HepG2 (cell line): ENCODE results near the gene NEK9. TPM values are rescaled to one million over a fixed set of nuclear protein-coding genes. Genes with fewer than 3 reads are reported as not detected.

Experiments
- ATAC-seq: fragments of 200-7000 bp; cut with Tn5 transposase; 3 replicates; pipeline ENCODE4 v1.9.1; 2020; ENCODE audit warnings: mild to moderate bottlenecking, moderate library complexity
- BruUV-seq: library from RNA; stranded (reverse); fragments of 400-500 nt; replicated peaks from 2 replicates; lab custom pipeline; 2021; lab: Mats Ljungman, UMichigan
- CTCF ChIA-PET: fragments of 300-600 bp; formaldehyde crosslinking; extraction: SDS; loops from one replicate; lab custom pipeline; 2021; ENCODE audit warnings: low total read pairs, inconsistent platforms, low intra/inter-chr PET ratio; lab: Yijun Ruan, JAX
- POLR2A ChIA-PET: fragments of 350-600 bp; sonication (Branson Sonifier 250); formaldehyde crosslinking; loops from one replicate; lab custom pipeline; 2020; ENCODE audit warnings: antibody characterized with exemption, inconsistent platforms; lab: Yijun Ruan, JAX
- DNase-seq: peaks from one replicate; pipeline ENCODE4 v3.0.0-alpha.2; 2015; ENCODE audit warnings: low spot score
- FAIRE-seq: peaks from 3 replicates; lab custom pipeline; 2011; peaks lifted over from hg19 to GRCh38; lab: Jason Lieb, UNC
- H2AFZ ChIP-seq: one replicate; pipeline ENCODE4 v1.6.1; 2011; ENCODE audit warnings: low read length, inconsistent platforms
- H3K27ac ChIP-seq: fragments of 300-600 bp; 3 replicates; pipeline ENCODE4 v1.8.0; 2011; ENCODE audit warnings: mixed run types, mild to moderate bottlenecking, mixed read lengths, low read length, inconsistent platforms; ENCODE audit not compliant: insufficient read depth; ENCODE audit errors: extremely low read length
- H3K27me3 ChIP-seq, 2 experiments: fragments of 200-600 bp in 1 of 2; 2 replicates in 1 of 2; 3 replicates in 1 of 2; pipeline versions ENCODE4 v1.6.0 to v1.8.0; 2011; ENCODE audit warnings: low read length in 2 of 2, mild to moderate bottlenecking in 2 of 2, moderate library complexity in 2 of 2, inconsistent platforms in 1 of 2; ENCODE audit not compliant: insufficient read depth in 2 of 2, control insufficient read depth in 1 of 2
- H3K36me3 ChIP-seq, 2 experiments: fragments of 200-600 bp in 1 of 2; replicated peaks in 1 of 2; 2 replicates in 1 of 2; 3 replicates in 1 of 2; pipeline versions ENCODE4 v1.5.1 to v1.8.0; 2011; ENCODE audit warnings: low read length in 2 of 2, inconsistent platforms in 1 of 2; ENCODE audit not compliant: insufficient read depth in 2 of 2, control insufficient read depth in 1 of 2
- H3K4me1 ChIP-seq: 2 replicates; pipeline ENCODE4 v1.5.1; 2012; ENCODE audit warnings: low read length, inconsistent platforms; ENCODE audit not compliant: insufficient read depth
- H3K4me2 ChIP-seq: 2 replicates; pipeline ENCODE4 v1.6.0; 2011; ENCODE audit warnings: low read depth, low read length, inconsistent platforms
- H3K4me3 ChIP-seq, 3 experiments: fragments of 200-600 bp in 1 of 3; sonication (generic), shearing (Covaris generic) in 1 of 3; replicated peaks in 1 of 3; 2 replicates each; pipeline ENCODE4 v1.5.1; 2011 to 2016; ENCODE audit warnings: low read length in 3 of 3, inconsistent platforms in 2 of 3, low read depth in 2 of 3, mild to moderate bottlenecking in 2 of 3, control low read depth in 1 of 3, mixed read lengths in 1 of 3; ENCODE audit not compliant: insufficient read depth in 1 of 3
- H3K79me2 ChIP-seq: one replicate; pipeline ENCODE4 v1.6.1; 2011; ENCODE audit warnings: low read length, inconsistent platforms; ENCODE audit not compliant: insufficient read depth
- H3K9ac ChIP-seq: 2 replicates; pipeline ENCODE4 v1.6.0; 2011; ENCODE audit warnings: mild to moderate bottlenecking, low read depth, low read length, inconsistent platforms; ENCODE audit not compliant: insufficient read depth
- H3K9me3 ChIP-seq: 2 replicates; pipeline ENCODE4 v1.5.1; 2012; ENCODE audit warnings: mild to moderate bottlenecking, low read length
- H4K20me1 ChIP-seq: 2 replicates; pipeline ENCODE4 v1.6.0; 2011; ENCODE audit warnings: inconsistent platforms, mild to moderate bottlenecking, low read length, moderate library complexity; ENCODE audit not compliant: insufficient read depth
- CHD4 ChIP-seq: fragments of 200-600 bp; sonication (generic); IDR thresholded peaks from 2 replicates; pipeline ENCODE4 v1.7.0; 2017; ENCODE audit warnings: mild to moderate bottlenecking, low read length, borderline replicate concordance
- HMG20B ChIP-seq: conservative IDR thresholded peaks from 2 replicates; pipeline ENCODE4 v1.6.1; 2016; ENCODE audit warnings: missing genetic modification reagents, missing compliant biosample characterization
- HOXA7 ChIP-seq: sonication (generic); formaldehyde crosslinking; IDR thresholded peaks from 2 replicates; pipeline ENCODE4 v1.8.1; 2022; ENCODE audit warnings: mild to moderate bottlenecking, missing genetic modification reagents, moderate library complexity
- HOXD1 ChIP-seq: sonication (generic); formaldehyde crosslinking; IDR thresholded peaks from 2 replicates; pipeline ENCODE4 v1.5.0; 2020; ENCODE audit warnings: missing genetic modification reagents
- KLF9 ChIP-seq: IDR thresholded peaks from 2 replicates; pipeline ENCODE4 v1.6.1; 2016; ENCODE audit warnings: low read depth
- MEF2D ChIP-seq: sonication (generic); formaldehyde crosslinking; IDR thresholded peaks from 2 replicates; pipeline ENCODE4 v1.5.1; 2020; ENCODE audit warnings: mild to moderate bottlenecking, missing genetic modification reagents
- MXI1 ChIP-seq: IDR thresholded peaks from 3 replicates; pipeline ENCODE4 v1.6.1; 2012; ENCODE audit warnings: low read depth, low read length, inconsistent platforms, borderline replicate concordance
- RAD51 ChIP-seq: fragments of 450-650 bp; IDR thresholded peaks from 2 replicates; pipeline ENCODE4 v1.6.1; 2016; ENCODE audit warnings: borderline replicate concordance
- ZNF180 ChIP-seq: sonication (generic); formaldehyde crosslinking; IDR thresholded peaks from 2 replicates; pipeline ENCODE4 v1.4.0; 2020; ENCODE audit warnings: low read depth, missing genetic modification reagents, borderline replicate concordance
- ZNF451 ChIP-seq: sonication (generic); formaldehyde crosslinking; IDR thresholded peaks from 2 replicates; pipeline ENCODE4 v1.5.0; 2020; ENCODE audit warnings: mild to moderate bottlenecking, missing genetic modification reagents
- ZNF550 ChIP-seq: sonication (generic); formaldehyde crosslinking; IDR thresholded peaks from 2 replicates; pipeline ENCODE4 v1.4.0; 2020; ENCODE audit warnings: mild to moderate bottlenecking, missing genetic modification reagents, borderline replicate concordance
- ZNF879 ChIP-seq: sonication (generic); formaldehyde crosslinking; IDR thresholded peaks from 2 replicates; pipeline ENCODE4 v1.8.1; 2023; ENCODE audit warnings: missing genetic modification reagents
- WGBS: methylation state at CpG from one replicate; pipeline ENCODE4 v1.1.6; 2017; ENCODE audit warnings: low lambda C conversion rate; 5-methylcytosine and 5-hydroxymethylcytosine counted together
- in situ Hi-C: cut with HindIII; loops from 2 replicates; pipeline ENCODE4 v1.10.0; 2017; ENCODE audit warnings: low pct_unique_long_range_greater_than_20kb; ENCODE audit not compliant: extremely low pct_ligation_motif_present
- intact Hi-C: fragments of 100-400 bp; cut with micrococcal nuclease; formaldehyde crosslinking; loops from one replicate; pipeline ENCODE4 v1.10.0; 2022; ENCODE audit not compliant: unreplicated experiment
- polyA plus RNA-seq, 8 experiments: library from polyadenylated mRNA; depleted of rRNA in 3 of 8; stranded (reverse) in 7 of 8; unstranded in 1 of 8; fragments of >200 nt; fragmentation: Illumina TruSeq in 4 of 8; extraction: Trizol in 4 of 8; gene quantifications; 2 replicates each; pipeline versions ENCODE4 v1.2.1 to v1.2.3, GENCODE V29; 2011 to 2016; ENCODE audit warnings: low read depth in 4 of 8, missing spikeins in 1 of 8, mixed read lengths in 1 of 8; ENCODE audit not compliant: insufficient read depth in 1 of 8
- total RNA-seq, 5 experiments: library from RNA; depleted of rRNA; stranded (reverse); fragments of >200 nt; fragmentation: Illumina TruSeq; extraction: Trizol; gene quantifications; 2 replicates each; pipeline ENCODE4 v1.2.3, GENCODE V29; 2016; ENCODE audit warnings: low read depth in 1 of 5
- TF ChIP-seq, protein P1 (sequence below): sonication (generic); formaldehyde crosslinking; IDR thresholded peaks from 2 replicates; pipeline ENCODE4 v1.4.0; 2020; ENCODE audit warnings: low read depth, missing genetic modification reagents
- TF ChIP-seq, protein P2 (sequence below): sonication (generic); formaldehyde crosslinking; IDR thresholded peaks from 2 replicates; pipeline ENCODE4 v1.5.0; 2020; ENCODE audit warnings: mild to moderate bottlenecking, missing genetic modification reagents, borderline replicate concordance

The NEK9 gene
- total and polyA plus RNA-seq, 2 of the 13 experiments (the other 11 are each of a cell fraction or from before 2014, with no cell fraction given) = 16.5 to 27.3 TPM

DNA sequence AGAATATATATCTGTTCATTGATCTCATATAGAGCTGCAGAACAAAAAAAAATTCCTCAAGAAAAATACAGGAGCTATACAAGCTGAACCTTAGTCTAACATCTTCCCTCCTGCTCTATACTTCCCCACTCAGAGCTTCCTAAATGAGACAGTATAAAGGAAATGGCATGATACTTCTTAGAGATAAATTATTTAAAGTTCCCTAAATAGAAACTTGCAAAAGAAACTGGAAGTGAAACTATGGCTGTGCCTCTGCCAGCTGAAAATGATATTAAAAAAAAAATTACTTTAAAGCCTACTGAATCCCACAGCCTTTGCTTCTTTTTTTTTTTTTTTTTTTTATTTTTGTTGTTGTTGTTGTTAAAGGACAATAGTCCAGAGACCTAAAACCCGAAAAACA is 11.6 kb upstream of the NEK9 start:
- Histone ChIP-seq H3K27ac (no peak overlapping the region), H3K27me3 (no peaks in the 10 kb centered on the region), H3K4me2 (no peak overlapping the region), H3K4me3 (no peak overlapping the region), H2AFZ (no peak overlapping the region), H3K9ac (no peak overlapping the region), H3K79me2 (peaks cover 25% of the 10 kb centered on the region), H3K4me1 (peaks cover 2% of the 10 kb centered on the region; the same call in 1 of the 2 replicates), H4K20me1 (no peaks in the 10 kb centered on the region), H3K36me3 (peaks cover 13 to 17% of the 10 kb centered on the region in 2 experiments; a peak in 4 of 5 replicates), H3K9me3 (no peaks in the 10 kb centered on the region)
- ChIA-PET CTCF (no interaction called here), POLR2A (interaction anchor here (1.5 kb wide), 1 partner anchor 10 kb away, joined by 3 read pairs; no protein-coding TSS in a partner anchor)
- in situ Hi-C loops (no loop called here), intact Hi-C loops (no loop called here)
- 91% methylated on average over 1 of the region's 1 CpG for WGBS
- no peak for ATAC-seq
- no peak for FAIRE-seq
- no TSS peak for BruUV-seq
- DNase-seq = no peak
- TF ChIP-seq ZNF180 (CRISPR knock-in tag) (no peak), ZNF550 (CRISPR knock-in tag) (no peak), HOXA7 (CRISPR knock-in tag) (no peak), KLF9 (CRISPR knock-in tag) (no peak), HOXD1 (CRISPR knock-in tag) (no peak), CHD4 (no peak), MEF2D (CRISPR knock-in tag) (no peak), ZNF879 (no peak), ZNF451 (CRISPR knock-in tag) (no peak), HMG20B (CRISPR knock-in tag) (no peak), RAD51 (no peak), MXI1 (no peak)
- TF ChIP-seq, protein P1, sequence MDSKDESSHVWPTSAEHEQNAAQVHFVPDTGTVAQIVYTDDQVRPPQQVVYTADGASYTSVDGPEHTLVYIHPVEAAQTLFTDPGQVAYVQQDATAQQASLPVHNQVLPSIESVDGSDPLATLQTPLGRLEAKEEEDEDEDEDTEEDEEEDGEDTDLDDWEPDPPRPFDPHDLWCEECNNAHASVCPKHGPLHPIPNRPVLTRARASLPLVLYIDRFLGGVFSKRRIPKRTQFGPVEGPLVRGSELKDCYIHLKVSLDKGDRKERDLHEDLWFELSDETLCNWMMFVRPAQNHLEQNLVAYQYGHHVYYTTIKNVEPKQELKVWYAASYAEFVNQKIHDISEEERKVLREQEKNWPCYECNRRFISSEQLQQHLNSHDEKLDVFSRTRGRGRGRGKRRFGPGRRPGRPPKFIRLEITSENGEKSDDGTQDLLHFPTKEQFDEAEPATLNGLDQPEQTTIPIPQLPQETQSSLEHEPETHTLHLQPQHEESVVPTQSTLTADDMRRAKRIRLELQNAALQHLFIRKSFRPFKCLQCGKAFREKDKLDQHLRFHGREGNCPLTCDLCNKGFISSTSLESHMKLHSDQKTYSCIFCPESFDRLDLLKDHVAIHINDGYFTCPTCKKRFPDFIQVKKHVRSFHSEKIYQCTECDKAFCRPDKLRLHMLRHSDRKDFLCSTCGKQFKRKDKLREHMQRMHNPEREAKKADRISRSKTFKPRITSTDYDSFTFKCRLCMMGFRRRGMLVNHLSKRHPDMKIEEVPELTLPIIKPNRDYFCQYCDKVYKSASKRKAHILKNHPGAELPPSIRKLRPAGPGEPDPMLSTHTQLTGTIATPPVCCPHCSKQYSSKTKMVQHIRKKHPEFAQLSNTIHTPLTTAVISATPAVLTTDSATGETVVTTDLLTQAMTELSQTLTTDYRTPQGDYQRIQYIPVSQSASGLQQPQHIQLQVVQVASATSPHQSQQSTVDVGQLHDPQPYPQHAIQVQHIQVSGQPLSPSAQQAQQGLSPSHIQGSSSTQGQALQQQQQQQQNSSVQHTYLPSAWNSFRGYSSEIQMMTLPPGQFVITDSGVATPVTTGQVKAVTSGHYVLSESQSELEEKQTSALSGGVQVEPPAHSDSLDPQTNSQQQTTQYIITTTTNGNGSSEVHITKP (CRISPR knock-in tag) = no peak
- TF ChIP-seq, protein P2, sequence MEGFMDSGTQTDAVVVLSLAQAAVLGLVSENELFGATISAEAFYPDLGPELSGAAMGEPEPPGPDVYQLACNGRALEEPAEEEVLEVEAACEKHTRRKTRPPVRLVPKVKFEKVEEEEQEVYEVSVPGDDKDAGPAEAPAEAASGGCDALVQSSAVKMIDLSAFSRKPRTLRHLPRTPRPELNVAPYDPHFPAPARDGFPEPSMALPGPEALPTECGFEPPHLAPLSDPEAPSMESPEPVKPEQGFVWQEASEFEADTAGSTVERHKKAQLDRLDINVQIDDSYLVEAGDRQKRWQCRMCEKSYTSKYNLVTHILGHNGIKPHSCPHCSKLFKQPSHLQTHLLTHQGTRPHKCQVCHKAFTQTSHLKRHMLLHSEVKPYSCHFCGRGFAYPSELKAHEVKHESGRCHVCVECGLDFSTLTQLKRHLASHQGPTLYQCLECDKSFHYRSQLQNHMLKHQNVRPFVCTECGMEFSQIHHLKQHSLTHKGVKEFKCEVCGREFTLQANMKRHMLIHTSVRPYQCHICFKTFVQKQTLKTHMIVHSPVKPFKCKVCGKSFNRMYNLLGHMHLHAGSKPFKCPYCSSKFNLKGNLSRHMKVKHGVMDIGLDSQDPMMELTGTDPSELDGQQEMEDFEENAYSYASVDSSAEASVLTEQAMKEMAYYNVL (CRISPR knock-in tag) = no peak
